ENCODE measurements around the gene TMEM225B.
"Not testable (repeated sequence)": the region's sequence is repeated elsewhere in the genome, so short reads cannot be mapped to it uniquely, and the experiment has no call there.

DNA sequence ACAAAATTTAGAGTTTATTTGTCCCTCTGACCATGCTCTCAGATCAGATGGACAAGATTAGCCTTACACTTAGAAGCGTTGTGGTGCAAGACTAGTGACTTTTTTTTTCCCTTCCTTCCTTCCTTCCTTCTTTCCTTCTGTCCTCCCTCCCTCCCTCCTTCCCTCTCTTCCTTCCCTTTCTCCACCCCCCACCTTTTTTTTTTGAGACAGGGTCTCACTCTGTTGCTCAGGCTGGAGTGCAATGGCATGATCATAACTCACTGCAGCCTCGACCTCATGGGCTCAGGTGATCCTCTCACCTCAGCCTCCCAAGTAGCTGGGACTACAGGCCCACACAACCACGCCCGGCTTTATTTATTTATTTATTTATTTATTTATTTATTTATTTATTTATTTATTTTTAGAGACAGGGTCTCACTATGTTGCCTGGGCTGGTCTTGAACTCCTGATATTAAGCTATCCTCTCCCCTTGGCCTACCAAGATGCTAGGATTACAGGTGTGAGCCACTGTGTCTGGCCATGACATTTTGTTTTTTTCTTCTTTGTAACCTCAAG lies 17.2 kb upstream of the TMEM225B start:
- not testable (repeated sequence) for TF ChIP-seq POLR2A (IDR thresholded peaks at IDR 0.05; ENCODE audit: low read depth, low read length); TAF1 (IDR thresholded peaks at IDR 0.05; ENCODE audit: low read depth, low read length); POLR2AphosphoS5 (IDR thresholded peaks at IDR 0.05; ENCODE audit: low read depth, low read length); SPI1 (IDR thresholded peaks at IDR 0.05; ENCODE audit: low read depth, low read length); PAX5 (IDR thresholded peaks at IDR 0.05; ENCODE audit: insufficient read depth, low read length, severe bottlenecking)

Measured in GM12891 (cell line).